HL-60 (cell line): ENCODE measurements around the gene AP3D1.

ENCODE experiments used
- DNase-seq, 2 experiments: peaks; one replicate each; pipeline ENCODE4 v3.0.0-alpha.2; 2010 to 2020; ENCODE audit warnings: low read depth in 1 of 2, low spot score in 1 of 2
- H3K27ac ChIP-seq: fragments of 250-450 bp; sonication (Bioruptor Pico); replicated peaks from 2 replicates; pipeline ENCODE4 v1.5.1; 2020; ENCODE audit warnings: mild to moderate bottlenecking, moderate library complexity
- H3K27me3 ChIP-seq: fragments of 250-450 bp; sonication (Bioruptor Pico); 2 replicates; pipeline ENCODE4 v1.5.1; 2021; ENCODE audit warnings: mild to moderate bottlenecking, moderate library complexity; ENCODE audit not compliant: insufficient read depth, poor library complexity, severe bottlenecking
- H3K4me3 ChIP-seq: replicated peaks from 2 replicates; pipeline ENCODE4 v1.5.1; 2011; ENCODE audit warnings: mild to moderate bottlenecking, control low read depth, low read length; ENCODE audit not compliant: insufficient read depth
- GABPA ChIP-seq: IDR thresholded peaks from 2 replicates; pipeline ENCODE4 v1.6.1; 2012; ENCODE audit warnings: low read depth
- POLR2AphosphoS5 ChIP-seq: IDR thresholded peaks from 2 replicates; pipeline ENCODE4 v1.6.1; 2012; ENCODE audit warnings: low read depth
- SPI1 ChIP-seq: IDR thresholded peaks from 2 replicates; pipeline ENCODE4 v1.6.1; 2012; ENCODE audit warnings: low read depth, mild to moderate bottlenecking, borderline replicate concordance
- TF ChIP-seq, protein P1 (sequence below): IDR thresholded peaks from 2 replicates; pipeline ENCODE4 v1.6.1; 2012; ENCODE audit warnings: low read depth; ENCODE audit not compliant: insufficient replicate concordance
- TF ChIP-seq, protein P2 (sequence below): IDR thresholded peaks from one replicate; pipeline ENCODE4 v1.5.1; 2011; ENCODE audit warnings: low read length, control low read depth, inconsistent platforms; ENCODE audit not compliant: insufficient read depth

AP3D1 gene

GRCh38 chr19:2195914-2196313 lies 44.5 kb upstream of the AP3D1 start:
- H3K27ac ChIP-seq, result no peak overlapping the region
- no peak for TF ChIP-seq SPI1
- TF ChIP-seq GABPA, result no peak
- TF ChIP-seq, protein P1, sequence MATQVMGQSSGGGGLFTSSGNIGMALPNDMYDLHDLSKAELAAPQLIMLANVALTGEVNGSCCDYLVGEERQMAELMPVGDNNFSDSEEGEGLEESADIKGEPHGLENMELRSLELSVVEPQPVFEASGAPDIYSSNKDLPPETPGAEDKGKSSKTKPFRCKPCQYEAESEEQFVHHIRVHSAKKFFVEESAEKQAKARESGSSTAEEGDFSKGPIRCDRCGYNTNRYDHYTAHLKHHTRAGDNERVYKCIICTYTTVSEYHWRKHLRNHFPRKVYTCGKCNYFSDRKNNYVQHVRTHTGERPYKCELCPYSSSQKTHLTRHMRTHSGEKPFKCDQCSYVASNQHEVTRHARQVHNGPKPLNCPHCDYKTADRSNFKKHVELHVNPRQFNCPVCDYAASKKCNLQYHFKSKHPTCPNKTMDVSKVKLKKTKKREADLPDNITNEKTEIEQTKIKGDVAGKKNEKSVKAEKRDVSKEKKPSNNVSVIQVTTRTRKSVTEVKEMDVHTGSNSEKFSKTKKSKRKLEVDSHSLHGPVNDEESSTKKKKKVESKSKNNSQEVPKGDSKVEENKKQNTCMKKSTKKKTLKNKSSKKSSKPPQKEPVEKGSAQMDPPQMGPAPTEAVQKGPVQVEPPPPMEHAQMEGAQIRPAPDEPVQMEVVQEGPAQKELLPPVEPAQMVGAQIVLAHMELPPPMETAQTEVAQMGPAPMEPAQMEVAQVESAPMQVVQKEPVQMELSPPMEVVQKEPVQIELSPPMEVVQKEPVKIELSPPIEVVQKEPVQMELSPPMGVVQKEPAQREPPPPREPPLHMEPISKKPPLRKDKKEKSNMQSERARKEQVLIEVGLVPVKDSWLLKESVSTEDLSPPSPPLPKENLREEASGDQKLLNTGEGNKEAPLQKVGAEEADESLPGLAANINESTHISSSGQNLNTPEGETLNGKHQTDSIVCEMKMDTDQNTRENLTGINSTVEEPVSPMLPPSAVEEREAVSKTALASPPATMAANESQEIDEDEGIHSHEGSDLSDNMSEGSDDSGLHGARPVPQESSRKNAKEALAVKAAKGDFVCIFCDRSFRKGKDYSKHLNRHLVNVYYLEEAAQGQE, result no peak
- TF ChIP-seq, protein P2, sequence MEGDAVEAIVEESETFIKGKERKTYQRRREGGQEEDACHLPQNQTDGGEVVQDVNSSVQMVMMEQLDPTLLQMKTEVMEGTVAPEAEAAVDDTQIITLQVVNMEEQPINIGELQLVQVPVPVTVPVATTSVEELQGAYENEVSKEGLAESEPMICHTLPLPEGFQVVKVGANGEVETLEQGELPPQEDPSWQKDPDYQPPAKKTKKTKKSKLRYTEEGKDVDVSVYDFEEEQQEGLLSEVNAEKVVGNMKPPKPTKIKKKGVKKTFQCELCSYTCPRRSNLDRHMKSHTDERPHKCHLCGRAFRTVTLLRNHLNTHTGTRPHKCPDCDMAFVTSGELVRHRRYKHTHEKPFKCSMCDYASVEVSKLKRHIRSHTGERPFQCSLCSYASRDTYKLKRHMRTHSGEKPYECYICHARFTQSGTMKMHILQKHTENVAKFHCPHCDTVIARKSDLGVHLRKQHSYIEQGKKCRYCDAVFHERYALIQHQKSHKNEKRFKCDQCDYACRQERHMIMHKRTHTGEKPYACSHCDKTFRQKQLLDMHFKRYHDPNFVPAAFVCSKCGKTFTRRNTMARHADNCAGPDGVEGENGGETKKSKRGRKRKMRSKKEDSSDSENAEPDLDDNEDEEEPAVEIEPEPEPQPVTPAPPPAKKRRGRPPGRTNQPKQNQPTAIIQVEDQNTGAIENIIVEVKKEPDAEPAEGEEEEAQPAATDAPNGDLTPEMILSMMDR, result no peak
- TF ChIP-seq POLR2AphosphoS5, result 0 out of 2 replicates have a peak, but pooled peaks have one; percentile 28
- no peak for DNase-seq
- no peak overlapping the region for H3K4me3 ChIP-seq
- no peaks in the 10 kb centered on the region for H3K27me3 ChIP-seq

DNA sequence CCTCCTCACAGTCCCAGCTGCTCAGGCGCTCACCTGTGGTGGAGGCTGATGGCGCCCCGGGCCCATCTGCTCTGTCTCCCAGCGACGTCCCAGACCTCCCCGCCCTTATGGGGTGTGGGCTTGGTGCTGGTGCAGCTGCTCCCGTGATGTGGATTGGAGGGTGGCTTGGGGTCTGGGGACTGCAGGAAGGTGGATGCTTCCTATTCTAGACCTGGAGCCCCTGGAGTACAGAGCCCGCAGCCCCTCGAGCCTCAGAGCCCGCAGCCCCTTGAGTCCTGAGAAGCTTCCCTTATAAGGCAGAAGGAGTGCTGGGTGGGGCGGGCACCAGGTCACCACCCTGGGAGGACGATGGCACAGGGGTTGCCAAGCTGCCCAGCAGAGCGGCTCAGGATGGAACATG lies 44.0 kb upstream of the AP3D1 start:
- TF ChIP-seq GABPA (no peak), POLR2AphosphoS5 (no peak), SPI1 (no peak)
- TF ChIP-seq, protein P2, result no peak
- TF ChIP-seq, protein P1, result no peak
- H3K27ac ChIP-seq, result no peak overlapping the region
- DNase-seq, result no peak
- H3K27me3 ChIP-seq, result no peaks in the 10 kb centered on the region
- H3K4me3 ChIP-seq, result no peak overlapping the region

GRCh38 chr19:2194513-2195078 lies 43.2 kb upstream of the AP3D1 start:
- no peak for DNase-seq
- no peaks in the 10 kb centered on the region for H3K27me3 ChIP-seq
- H3K27ac ChIP-seq, result no peak overlapping the region
- H3K4me3 ChIP-seq, result no peak overlapping the region
- TF ChIP-seq, protein P1, result no peak
- TF ChIP-seq GABPA (no peak), POLR2AphosphoS5 (no peak), SPI1 (no peak)
- TF ChIP-seq, protein P2, result no peak
